Naive thymus-derived CD4-positive, alpha-beta T cell (primary cell): ENCODE results near the gene MEGF8. TPM values are rescaled to one million over a fixed set of nuclear protein-coding genes. Genes with fewer than 3 reads are reported as not detected.

ENCODE experiments used
- ATAC-seq: fragments of 150-1000 bp; cut with Tn5 transposase; 2 replicates; pipeline ENCODE4 v1.10.0; 2021; ENCODE audit warnings: mild to moderate bottlenecking, moderate library complexity
- CTCF ChIA-PET: fragments of 350-600 bp; sonication (Branson Sonifier 250); formaldehyde crosslinking; loops from one replicate; lab custom pipeline; 2021; ENCODE audit warnings: antibody characterized with exemption; lab: Charles Lee
- POLR2A ChIA-PET: fragments of 350-600 bp; sonication (Branson Sonifier 250); formaldehyde crosslinking; loops from one replicate; lab custom pipeline; 2021; ENCODE audit warnings: antibody characterized with exemption, inconsistent platforms; lab: Charles Lee
- DNase-seq, 9 donors: peaks; one replicate each; pipeline versions ENCODE4 v3.0.0 to v3.0.0-alpha.2; 2020 to 2022; ENCODE audit warnings: mixed read lengths in 1 of 9
- H3K27ac ChIP-seq: one replicate; pipeline ENCODE4 v1.7.0; 2013; ENCODE audit warnings: mild to moderate bottlenecking, low read depth, low read length, moderate library complexity
- H3K27me3 ChIP-seq, 2 donors: one replicate each; pipeline ENCODE4 v1.7.0; 2013; ENCODE audit warnings: low read length in 2 of 2, mild to moderate bottlenecking in 2 of 2, moderate library complexity in 2 of 2; ENCODE audit not compliant: control insufficient read depth in 2 of 2, insufficient read depth in 2 of 2
- H3K36me3 ChIP-seq, 3 experiments: 1 replicate in 2 of 3; 2 replicates in 1 of 3; pipeline ENCODE4 v1.7.0; 2013; ENCODE audit warnings: low read length in 3 of 3, mild to moderate bottlenecking in 3 of 3, moderate library complexity in 1 of 3; ENCODE audit not compliant: insufficient read depth in 3 of 3, control insufficient read depth in 2 of 3
- H3K4me1 ChIP-seq, 2 donors: one replicate each; pipeline ENCODE4 v1.7.0; 2013; ENCODE audit warnings: low read length in 2 of 2, mild to moderate bottlenecking in 2 of 2, moderate library complexity in 1 of 2; ENCODE audit not compliant: control insufficient read depth in 2 of 2, insufficient read depth in 2 of 2
- H3K4me3 ChIP-seq: 2 replicates; pipeline ENCODE4 v1.7.0; 2013; ENCODE audit warnings: mild to moderate bottlenecking, low read length
- H3K9me3 ChIP-seq, 3 experiments: 1 replicate in 2 of 3; 2 replicates in 1 of 3; pipeline ENCODE4 v1.7.0; 2013; ENCODE audit warnings: low read length in 3 of 3; ENCODE audit not compliant: control insufficient read depth in 2 of 3
- H3K27ac Mint-ChIP-seq, 9 donors: one replicate each; pipeline ENCODE4 v1.8.0; 2020 to 2022; ENCODE audit warnings: mixed read lengths in 9 of 9, mild to moderate bottlenecking in 8 of 9, moderate library complexity in 5 of 9, inconsistent platforms in 2 of 9
- H3K27me3 Mint-ChIP-seq, 5 donors: one replicate each; pipeline ENCODE4 v1.8.0; 2021 to 2022; ENCODE audit warnings: mixed read lengths in 5 of 5, mild to moderate bottlenecking in 1 of 5
- H3K36me3 Mint-ChIP-seq, 5 donors: one replicate each; pipeline ENCODE4 v1.8.0; 2020 to 2022; ENCODE audit warnings: mixed read lengths in 5 of 5, mild to moderate bottlenecking in 3 of 5, inconsistent platforms in 1 of 5
- H3K4me1 Mint-ChIP-seq, 7 donors: one replicate each; pipeline ENCODE4 v1.8.0; 2020 to 2022; ENCODE audit warnings: mixed read lengths in 7 of 7, mild to moderate bottlenecking in 3 of 7, inconsistent platforms in 1 of 7
- H3K4me3 Mint-ChIP-seq, 10 donors: one replicate each; pipeline ENCODE4 v1.8.0; 2020 to 2022; ENCODE audit warnings: mild to moderate bottlenecking in 10 of 10, mixed read lengths in 10 of 10, moderate library complexity in 6 of 10, inconsistent platforms in 2 of 10
- H3K9me3 Mint-ChIP-seq, 11 donors: one replicate each; pipeline ENCODE4 v1.8.0; 2020 to 2022; ENCODE audit warnings: mixed read lengths in 11 of 11, mild to moderate bottlenecking in 4 of 11, inconsistent platforms in 1 of 11, moderate library complexity in 1 of 11
- intact Hi-C, 2 donors: fragments of 100-400 bp; cut with micrococcal nuclease; formaldehyde crosslinking; loops; one replicate each; pipeline ENCODE4 v1.15.1; 2023
- polyA plus RNA-seq, 2 donors: library from polyadenylated mRNA; unstranded; fragments of 300-500 nt; fragmentation: Illumina TruSeq; gene quantifications; one replicate each; pipeline ENCODE4 v1.2.3, GENCODE V29; 2021
- total RNA-seq, 6 experiments: library from RNA in 5 of 6; stranded (reverse) in 5 of 6; gene quantifications; 1 replicate in 5 of 6; 2 replicates in 1 of 6; pipeline ENCODE4 v1.2.3 and lab custom pipeline; 2021 to 2026

The MEGF8 gene
- total and polyA plus RNA-seq, 7 experiments from 2014 or later = 0.40 to 9.3 (median 8.1) TPM

- peaks cover 26 to 51% (median 32%) of the 10 kb centered on the region in 5 donors for H3K27me3 Mint-ChIP-seq
- ATAC-seq (peak; percentile 54), DNase-seq (no peak)
- H3K27ac Mint-ChIP-seq = no peak overlapping the region
- H3K36me3 Mint-ChIP-seq = no peaks in the 10 kb centered on the region
- H3K9me3 ChIP-seq = no peaks in the 10 kb centered on the region
- H3K27ac ChIP-seq = no peak overlapping the region
- intact Hi-C loops = no loop called here
- H3K27me3 ChIP-seq = peaks cover 11 to 17% of the 10 kb centered on the region in 2 donors
- ChIA-PET CTCF (no interaction called here), POLR2A (interaction anchor here (0.5 kb wide), 1 partner anchor 13 kb away, joined by 4 read pairs; no protein-coding TSS in a partner anchor)
- peaks cover 6 to 32% (median 16%) of the 10 kb centered on the region in 7 donors for H3K4me1 Mint-ChIP-seq
- peaks cover 0 to 5% (median 0%) of the 10 kb centered on the region in 11 donors for H3K9me3 Mint-ChIP-seq
- H3K4me3 ChIP-seq = no peak overlapping the region
- no peaks in the 10 kb centered on the region for H3K36me3 ChIP-seq
- no peaks in the 10 kb centered on the region for H3K4me1 ChIP-seq
- H3K4me3 Mint-ChIP-seq = peak overlapping the region in 3 of 10 donors; percentile 4 to 28 (median 15)
Observed at GRCh38 chr19:42316223-42317211, 8.9 kb upstream of the MEGF8 start.

- Mint-ChIP-seq H3K27ac (peak overlapping the region in 1 of 9 donors; percentile 14), H3K27me3 (peaks cover 18 to 50% (median 29%) of the 10 kb centered on the region in 5 donors), H3K4me1 (peaks cover 6 to 24% (median 15%) of the 10 kb centered on the region in 7 donors), H3K36me3 (no peaks in the 10 kb centered on the region), H3K4me3 (no peak overlapping the region), H3K9me3 (peaks cover 0 to 5% (median 0%) of the 10 kb centered on the region in 11 donors)
- DNase-seq (no peak), ATAC-seq (no peak)
- POLR2A ChIA-PET = no interaction called here
- Histone ChIP-seq H3K27ac (no peak overlapping the region), H3K27me3 (peaks cover 7 to 8% of the 10 kb centered on the region in 2 donors), H3K4me3 (no peak overlapping the region), H3K9me3 (no peaks in the 10 kb centered on the region), H3K36me3 (no peaks in the 10 kb centered on the region), H3K4me1 (no peaks in the 10 kb centered on the region)
- CTCF ChIA-PET = interaction anchor here (0.6 kb wide), 1 partner anchor 100 kb away, joined by 9 read pairs; no protein-coding TSS in a partner anchor
- intact Hi-C loops = no loop called here
Observed at GRCh38 chr19:42317535-42317934, 7.9 kb upstream of the MEGF8 start.

- DNase-seq (no peak), ATAC-seq (no peak)
- no peak overlapping the region for H3K27ac ChIP-seq
- Mint-ChIP-seq H3K4me3 (no peak overlapping the region), H3K36me3 (peaks cover 0 to 6% (median 4%) of the 10 kb centered on the region in 5 donors), H3K4me1 (peaks cover 11 to 24% (median 19%) of the 10 kb centered on the region in 7 donors), H3K9me3 (peaks cover 0 to 4% (median 0%) of the 10 kb centered on the region in 11 donors), H3K27me3 (peaks cover 6 to 39% (median 16%) of the 10 kb centered on the region in 5 donors), H3K27ac (no peak overlapping the region)
- H3K4me1 ChIP-seq = peaks cover 6 to 7% of the 10 kb centered on the region in 2 donors
- no peaks in the 10 kb centered on the region for H3K9me3 ChIP-seq
- no peak overlapping the region for H3K4me3 ChIP-seq
- ChIA-PET CTCF (interaction anchor here (1.6 kb wide), 1 partner anchor 199 kb away, joined by 5 read pairs; no protein-coding TSS in a partner anchor), POLR2A (interaction anchor here (1.3 kb wide), 1 partner anchor 52 kb away, joined by 4 read pairs; no protein-coding TSS in a partner anchor)
- intact Hi-C loops = no loop called here
- H3K27me3 ChIP-seq = peaks cover 0 to 4% of the 10 kb centered on the region in 2 donors
- peaks cover 0 to 5% (median 0%) of the 10 kb centered on the region in 3 experiments for H3K36me3 ChIP-seq
Observed at GRCh38 chr19:42322305-42322704, 3.1 kb upstream of the MEGF8 start.

- ATAC-seq = no peak
- H3K4me1 Mint-ChIP-seq = peaks cover 13 to 29% (median 22%) of the 10 kb centered on the region in 7 donors
- Histone ChIP-seq H3K36me3 (peaks cover 0 to 5% (median 0%) of the 10 kb centered on the region in 3 experiments), H3K4me3 (no peak overlapping the region), H3K9me3 (no peaks in the 10 kb centered on the region), H3K27ac (no peak overlapping the region), H3K27me3 (peaks cover 0 to 4% of the 10 kb centered on the region in 2 donors), H3K4me1 (peaks cover 6 to 7% of the 10 kb centered on the region in 2 donors)
- ChIA-PET CTCF (interaction anchor here (1.3 kb wide), 1 partner anchor 191 kb away, joined by 3 read pairs; no protein-coding TSS in a partner anchor), POLR2A (interaction anchor here (0.6 to 1.3 kb wide), 4 partner anchors 18 to 53 kb away, joined by 3 to 5 read pairs (median 4); no protein-coding TSS in a partner anchor)
- H3K4me3 Mint-ChIP-seq = peak overlapping the region in 8 of 10 donors; percentile 21 to 68 (median 35)
- H3K27me3 Mint-ChIP-seq = peaks cover 6 to 39% (median 16%) of the 10 kb centered on the region in 5 donors
- peak in 1 of 9 donors; percentile 7 for DNase-seq
- peaks cover 0 to 4% (median 0%) of the 10 kb centered on the region in 11 donors for H3K9me3 Mint-ChIP-seq
- intact Hi-C loops = no loop called here
- H3K36me3 Mint-ChIP-seq = peaks cover 0 to 6% (median 4%) of the 10 kb centered on the region in 5 donors
- no peak overlapping the region for H3K27ac Mint-ChIP-seq
Observed at GRCh38 chr19:42323473-42323851, 2.0 kb upstream of the MEGF8 start.

- ChIA-PET CTCF (interaction anchor here (1.1 to 1.3 kb wide), 2 partner anchors 28 to 191 kb away, joined by 3 read pairs; no protein-coding TSS in a partner anchor), POLR2A (interaction anchor here (0.7 to 1.0 kb wide), 2 partner anchors 19 to 42 kb away, joined by 3 read pairs; no protein-coding TSS in a partner anchor)
- peaks cover 6 to 36% (median 16%) of the 10 kb centered on the region in 5 donors for H3K27me3 Mint-ChIP-seq
- H3K4me3 ChIP-seq = no peak overlapping the region
- no peaks in the 10 kb centered on the region for H3K9me3 ChIP-seq
- intact Hi-C loops = no loop called here
- H3K27ac ChIP-seq = no peak overlapping the region
- peaks cover 6 to 7% of the 10 kb centered on the region in 2 donors for H3K4me1 ChIP-seq
- no peak overlapping the region for H3K27ac Mint-ChIP-seq
- peak overlapping the region in 1 of 10 donors; percentile 96 for H3K4me3 Mint-ChIP-seq
- H3K4me1 Mint-ChIP-seq = peaks cover 13 to 29% (median 22%) of the 10 kb centered on the region in 7 donors
- ATAC-seq = no peak
- H3K36me3 ChIP-seq = peaks cover 0 to 5% (median 0%) of the 10 kb centered on the region in 3 experiments
- peaks cover 0 to 4% (median 0%) of the 10 kb centered on the region in 11 donors for H3K9me3 Mint-ChIP-seq
- peaks cover 0 to 6% (median 4%) of the 10 kb centered on the region in 5 donors for H3K36me3 Mint-ChIP-seq
- peaks cover 0 to 4% of the 10 kb centered on the region in 2 donors for H3K27me3 ChIP-seq
- DNase-seq = peak in 4 of 9 donors; percentile 13 to 35 (median 22)
Observed at GRCh38 chr19:42323852-42324654, 1.4 kb upstream of the MEGF8 start.
